ENCODE data around the gene GUCA1C. TPM values are rescaled to one million over a fixed set of nuclear protein-coding genes. Genes with fewer than 3 reads are reported as not detected.

Gene GUCA1C
- total and polyA plus RNA-seq, 2 of the 13 experiments (the other 11 are each of a cell fraction or from before 2014, with no cell fraction given), result not detected

DNA sequence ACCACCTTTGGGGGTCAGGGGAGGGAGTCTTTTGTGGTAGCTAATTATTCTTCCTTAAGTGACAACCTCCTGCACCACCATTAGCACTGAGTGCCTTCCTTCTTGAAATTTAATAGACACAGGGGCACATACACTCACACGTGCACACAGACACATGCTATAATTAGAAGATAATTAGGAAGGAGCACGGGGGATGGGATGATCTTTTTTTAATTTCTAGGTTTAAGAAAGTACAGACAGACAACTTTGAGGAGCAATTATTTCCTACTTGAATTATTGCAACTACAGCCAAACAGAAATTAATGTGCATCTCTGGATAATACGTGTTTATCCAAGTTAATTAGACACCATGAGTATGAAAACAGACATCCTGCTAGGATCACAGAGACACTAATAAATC lies 44.8 kb upstream of the GUCA1C start:
- ChIA-PET POLR2A (no interaction called here), CTCF (ENCODE audit: low intra/inter-chr PET ratio, low total read pairs) (no interaction called here)
- FAIRE-seq, result no peak
- H3K4me2 ChIP-seq (ENCODE audit: low read depth, low read length), result no peak overlapping the region
- H3K9me3 ChIP-seq (ENCODE audit: low read length), result no peaks in the 10 kb centered on the region
- 2% methylated on average over 3 of the region's 3 CpGs for WGBS (ENCODE audit: low lambda C conversion rate)
- intact Hi-C loops (cut with micrococcal nuclease; ENCODE audit: unreplicated experiment), result no loop called here
- BruUV-seq (replicated peaks), result no TSS peak
- no peak overlapping the region for H2AFZ ChIP-seq (ENCODE audit: low read length)
- no peak overlapping the region for H3K4me3 ChIP-seq (replicated peaks in 1 of 3; ENCODE audit: insufficient read depth in 1 of 3, low read depth in 2 of 3, low read length in 3 of 3)
- no peaks in the 10 kb centered on the region for H4K20me1 ChIP-seq (ENCODE audit: insufficient read depth, low read length)
- in situ Hi-C loops (cut with HindIII; ENCODE audit: extremely low pct_ligation_motif_present, low pct_unique_long_range_greater_than_20kb), result no loop called here
- H3K9ac ChIP-seq (ENCODE audit: insufficient read depth, low read depth, low read length), result no peak overlapping the region
- no peaks in the 10 kb centered on the region; a peak in 1 of 5 replicates for H3K27me3 ChIP-seq (ENCODE audit: control insufficient read depth in 1 of 2, insufficient read depth in 2 of 2, low read length in 2 of 2)
- no peak for ATAC-seq
- H3K4me1 ChIP-seq (ENCODE audit: insufficient read depth, low read length), result no peaks in the 10 kb centered on the region
- no peak for DNase-seq (ENCODE audit: low spot score)
- no peaks in the 10 kb centered on the region for H3K79me2 ChIP-seq (ENCODE audit: insufficient read depth, low read length)
- no peaks in the 10 kb centered on the region for H3K36me3 ChIP-seq (replicated peaks in 1 of 2; ENCODE audit: control insufficient read depth in 1 of 2, insufficient read depth in 2 of 2, low read length in 2 of 2)
- H3K27ac ChIP-seq (ENCODE audit: extremely low read length, insufficient read depth, low read length), result no peak overlapping the region
- TF ChIP-seq, protein P1, sequence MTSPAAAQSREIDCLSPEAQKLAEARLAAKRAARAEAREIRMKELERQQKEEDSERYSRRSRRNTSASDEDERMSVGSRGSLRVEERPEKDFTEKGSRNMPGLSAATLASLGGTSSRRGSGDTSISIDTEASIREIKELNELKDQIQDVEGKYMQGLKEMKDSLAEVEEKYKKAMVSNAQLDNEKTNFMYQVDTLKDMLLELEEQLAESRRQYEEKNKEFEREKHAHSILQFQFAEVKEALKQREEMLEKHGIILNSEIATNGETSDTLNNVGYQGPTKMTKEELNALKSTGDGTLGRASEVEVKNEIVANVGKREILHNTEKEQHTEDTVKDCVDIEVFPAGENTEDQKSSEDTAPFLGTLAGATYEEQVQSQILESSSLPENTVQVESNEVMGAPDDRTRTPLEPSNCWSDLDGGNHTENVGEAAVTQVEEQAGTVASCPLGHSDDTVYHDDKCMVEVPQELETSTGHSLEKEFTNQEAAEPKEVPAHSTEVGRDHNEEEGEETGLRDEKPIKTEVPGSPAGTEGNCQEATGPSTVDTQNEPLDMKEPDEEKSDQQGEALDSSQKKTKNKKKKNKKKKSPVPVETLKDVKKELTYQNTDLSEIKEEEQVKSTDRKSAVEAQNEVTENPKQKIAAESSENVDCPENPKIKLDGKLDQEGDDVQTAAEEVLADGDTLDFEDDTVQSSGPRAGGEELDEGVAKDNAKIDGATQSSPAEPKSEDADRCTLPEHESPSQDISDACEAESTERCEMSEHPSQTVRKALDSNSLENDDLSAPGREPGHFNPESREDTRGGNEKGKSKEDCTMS (CRISPR knock-in tag; conservative IDR thresholded peaks at IDR 0.05), result no peak
- TF ChIP-seq ZBTB21 (CRISPR knock-in tag; IDR thresholded peaks at IDR 0.05), result no peak
- TF ChIP-seq ZNF530 (CRISPR knock-in tag; IDR thresholded peaks at IDR 0.05; ENCODE audit: low read depth), result no peak
- TF ChIP-seq, protein P2, sequence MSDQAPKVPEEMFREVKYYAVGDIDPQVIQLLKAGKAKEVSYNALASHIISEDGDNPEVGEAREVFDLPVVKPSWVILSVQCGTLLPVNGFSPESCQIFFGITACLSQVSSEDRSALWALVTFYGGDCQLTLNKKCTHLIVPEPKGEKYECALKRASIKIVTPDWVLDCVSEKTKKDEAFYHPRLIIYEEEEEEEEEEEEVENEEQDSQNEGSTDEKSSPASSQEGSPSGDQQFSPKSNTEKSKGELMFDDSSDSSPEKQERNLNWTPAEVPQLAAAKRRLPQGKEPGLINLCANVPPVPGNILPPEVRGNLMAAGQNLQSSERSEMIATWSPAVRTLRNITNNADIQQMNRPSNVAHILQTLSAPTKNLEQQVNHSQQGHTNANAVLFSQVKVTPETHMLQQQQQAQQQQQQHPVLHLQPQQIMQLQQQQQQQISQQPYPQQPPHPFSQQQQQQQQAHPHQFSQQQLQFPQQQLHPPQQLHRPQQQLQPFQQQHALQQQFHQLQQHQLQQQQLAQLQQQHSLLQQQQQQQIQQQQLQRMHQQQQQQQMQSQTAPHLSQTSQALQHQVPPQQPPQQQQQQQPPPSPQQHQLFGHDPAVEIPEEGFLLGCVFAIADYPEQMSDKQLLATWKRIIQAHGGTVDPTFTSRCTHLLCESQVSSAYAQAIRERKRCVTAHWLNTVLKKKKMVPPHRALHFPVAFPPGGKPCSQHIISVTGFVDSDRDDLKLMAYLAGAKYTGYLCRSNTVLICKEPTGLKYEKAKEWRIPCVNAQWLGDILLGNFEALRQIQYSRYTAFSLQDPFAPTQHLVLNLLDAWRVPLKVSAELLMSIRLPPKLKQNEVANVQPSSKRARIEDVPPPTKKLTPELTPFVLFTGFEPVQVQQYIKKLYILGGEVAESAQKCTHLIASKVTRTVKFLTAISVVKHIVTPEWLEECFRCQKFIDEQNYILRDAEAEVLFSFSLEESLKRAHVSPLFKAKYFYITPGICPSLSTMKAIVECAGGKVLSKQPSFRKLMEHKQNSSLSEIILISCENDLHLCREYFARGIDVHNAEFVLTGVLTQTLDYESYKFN (CRISPR knock-in tag; conservative IDR thresholded peaks at IDR 0.05), result no peak
- TF ChIP-seq HOXA9 (CRISPR knock-in tag; IDR thresholded peaks at IDR 0.05; ENCODE audit: borderline replicate concordance), result no peak
- TF ChIP-seq ZNF296 (CRISPR knock-in tag; conservative IDR thresholded peaks at IDR 0.05), result no peak
- no peak for TF ChIP-seq ZSCAN29 (CRISPR knock-in tag; conservative IDR thresholded peaks at IDR 0.05)
- no peak for TF ChIP-seq ZNF329 (CRISPR knock-in tag; IDR thresholded peaks at IDR 0.05; ENCODE audit: low read depth)
- no peak for TF ChIP-seq KLF12 (CRISPR knock-in tag; IDR thresholded peaks at IDR 0.05; ENCODE audit: borderline replicate concordance)
- TF ChIP-seq GLI4 (CRISPR knock-in tag; IDR thresholded peaks at IDR 0.05; ENCODE audit: borderline replicate concordance), result no peak
- TF ChIP-seq ATM (IDR thresholded peaks at IDR 0.05; ENCODE audit: borderline replicate concordance), result no peak
- TF ChIP-seq EZH2 (conservative IDR thresholded peaks at IDR 0.05; ENCODE audit: low read depth, low read length), result no peak
- TF ChIP-seq, protein P3, sequence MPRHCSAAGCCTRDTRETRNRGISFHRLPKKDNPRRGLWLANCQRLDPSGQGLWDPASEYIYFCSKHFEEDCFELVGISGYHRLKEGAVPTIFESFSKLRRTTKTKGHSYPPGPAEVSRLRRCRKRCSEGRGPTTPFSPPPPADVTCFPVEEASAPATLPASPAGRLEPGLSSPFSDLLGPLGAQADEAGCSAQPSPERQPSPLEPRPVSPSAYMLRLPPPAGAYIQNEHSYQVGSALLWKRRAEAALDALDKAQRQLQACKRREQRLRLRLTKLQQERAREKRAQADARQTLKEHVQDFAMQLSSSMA (CRISPR knock-in tag; IDR thresholded peaks at IDR 0.05), result no peak
- TF ChIP-seq FOXA3 (CRISPR knock-in tag; IDR thresholded peaks at IDR 0.05), result no peak
- TF ChIP-seq, protein P4, sequence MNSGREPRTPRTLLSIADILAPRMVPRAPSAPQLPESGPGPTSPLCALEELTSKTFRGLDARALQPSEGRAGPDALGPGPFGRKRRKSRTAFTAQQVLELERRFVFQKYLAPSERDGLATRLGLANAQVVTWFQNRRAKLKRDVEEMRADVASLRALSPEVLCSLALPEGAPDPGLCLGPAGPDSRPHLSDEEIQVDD (CRISPR knock-in tag; IDR thresholded peaks at IDR 0.05; ENCODE audit: borderline replicate concordance), result no peak
- TF ChIP-seq, protein P5, sequence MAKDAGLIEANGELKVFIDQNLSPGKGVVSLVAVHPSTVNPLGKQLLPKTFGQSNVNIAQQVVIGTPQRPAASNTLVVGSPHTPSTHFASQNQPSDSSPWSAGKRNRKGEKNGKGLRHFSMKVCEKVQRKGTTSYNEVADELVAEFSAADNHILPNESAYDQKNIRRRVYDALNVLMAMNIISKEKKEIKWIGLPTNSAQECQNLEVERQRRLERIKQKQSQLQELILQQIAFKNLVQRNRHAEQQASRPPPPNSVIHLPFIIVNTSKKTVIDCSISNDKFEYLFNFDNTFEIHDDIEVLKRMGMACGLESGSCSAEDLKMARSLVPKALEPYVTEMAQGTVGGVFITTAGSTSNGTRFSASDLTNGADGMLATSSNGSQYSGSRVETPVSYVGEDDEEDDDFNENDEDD (CRISPR knock-in tag; IDR thresholded peaks at IDR 0.05; ENCODE audit: borderline replicate concordance), result no peak
- TF ChIP-seq, protein P6, sequence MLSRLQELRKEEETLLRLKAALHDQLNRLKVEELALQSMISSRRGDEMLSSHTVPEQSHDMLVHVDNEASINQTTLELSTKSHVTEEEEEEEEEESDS (CRISPR knock-in tag; IDR thresholded peaks at IDR 0.05; ENCODE audit: borderline replicate concordance), result no peak
